IMR-90 (cell line): ENCODE data around the gene SFXN2. TPM values are rescaled to one million over a fixed set of nuclear protein-coding genes. Genes with fewer than 3 reads are reported as not detected.

Source experiments
- ATAC-seq: fragments of 200-7000 bp; cut with Tn5 transposase; 2 replicates; pipeline ENCODE4 v1.9.1; 2020; ENCODE audit warnings: low read depth, mild to moderate bottlenecking, moderate library complexity
- BruUV-seq: library from RNA; stranded (reverse); fragments of 400-500 nt; replicated peaks from 2 replicates; lab custom pipeline; 2021; lab: Mats Ljungman, UMichigan
- CTCF ChIA-PET: fragments of 300-600 bp; formaldehyde crosslinking; extraction: SDS; loops from one replicate; lab custom pipeline; 2021; ENCODE audit warnings: antibody characterized with exemption; lab: Yijun Ruan, JAX
- POLR2A ChIA-PET: fragments of 300-600 bp; sonication (Branson Sonifier 250); formaldehyde crosslinking; loops from one replicate; lab custom pipeline; 2022; ENCODE audit warnings: antibody characterized with exemption; ENCODE audit not compliant: unreplicated experiment; lab: Charles Lee
- DNase-seq: peaks from one replicate; pipeline ENCODE4 v3.0.0; 2013
- H2AFZ ChIP-seq: replicated peaks from 2 replicates; pipeline ENCODE3; 2013; ENCODE audit warnings: low read length, mild to moderate bottlenecking; ENCODE audit not compliant: poor library complexity
- H2AK5ac ChIP-seq: 2 replicates; pipeline ENCODE4 v1.6.1; 2013; ENCODE audit warnings: low read depth, low read length, inconsistent platforms
- H2AK9ac ChIP-seq: replicated peaks from 2 replicates; pipeline ENCODE3; 2013; ENCODE audit warnings: mild to moderate bottlenecking, low read depth, low read length, moderate library complexity; ENCODE audit not compliant: poor library complexity
- H2BK120ac ChIP-seq: 2 replicates; pipeline ENCODE4 v1.6.1; 2013; ENCODE audit warnings: low read depth, low read length, inconsistent platforms
- H2BK15ac ChIP-seq: 3 replicates; pipeline ENCODE4 v1.6.1; 2013; ENCODE audit warnings: low read depth, low read length, inconsistent platforms
- H2BK20ac ChIP-seq: 2 replicates; pipeline ENCODE4 v1.6.1; 2013; ENCODE audit warnings: low read depth, mild to moderate bottlenecking, inconsistent platforms, low read length, moderate library complexity
- H2BK5ac ChIP-seq: 2 replicates; pipeline ENCODE4 v1.6.1; 2013; ENCODE audit warnings: mild to moderate bottlenecking, low read depth, low read length, inconsistent platforms; ENCODE audit not compliant: poor library complexity, severe bottlenecking
- H3K14ac ChIP-seq: replicated peaks from 2 replicates; pipeline ENCODE4 v1.6.1; 2013; ENCODE audit warnings: low read depth, low read length, inconsistent platforms
- H3K18ac ChIP-seq: 2 replicates; pipeline ENCODE4 v1.6.1; 2013; ENCODE audit warnings: low read depth, low read length, control low read depth
- H3K23ac ChIP-seq: 2 replicates; pipeline ENCODE4 v1.6.1; 2013; ENCODE audit warnings: low read depth, low read length, inconsistent platforms
- H3K27ac ChIP-seq: 2 replicates; pipeline ENCODE4 v1.5.1; 2013; ENCODE audit warnings: mild to moderate bottlenecking, control low read depth, low read length; ENCODE audit not compliant: insufficient read depth
- H3K27me3 ChIP-seq: 2 replicates; pipeline ENCODE4 v1.6.1; 2013; ENCODE audit warnings: low read length; ENCODE audit not compliant: control insufficient read depth, insufficient read depth
- H3K36me3 ChIP-seq: 2 replicates; pipeline ENCODE4 v1.6.1; 2013; ENCODE audit warnings: low read length, mixed read lengths; ENCODE audit not compliant: control insufficient read depth, insufficient read depth
- H3K4ac ChIP-seq: 2 replicates; pipeline ENCODE4 v1.6.1; 2013; ENCODE audit warnings: low read depth, low read length, inconsistent platforms
- H3K4me1 ChIP-seq: 2 replicates; pipeline ENCODE4 v1.6.1; 2013; ENCODE audit warnings: low read length, mixed read lengths; ENCODE audit not compliant: control insufficient read depth, insufficient read depth
- H3K4me2 ChIP-seq: 2 replicates; pipeline ENCODE4 v1.6.1; 2013; ENCODE audit warnings: low read depth, mild to moderate bottlenecking, control low read depth, low read length, moderate library complexity
- H3K4me3 ChIP-seq: 2 replicates; pipeline ENCODE4 v1.5.1; 2013; ENCODE audit warnings: low read depth, mild to moderate bottlenecking, control low read depth, low read length, moderate library complexity; ENCODE audit not compliant: insufficient read depth
- H3K56ac ChIP-seq: 2 replicates; pipeline ENCODE4 v1.6.1; 2013; ENCODE audit warnings: low read length, inconsistent platforms; ENCODE audit not compliant: insufficient read depth; ENCODE audit errors: extremely low read depth
- H3K79me1 ChIP-seq, 2 experiments: 2 replicates each; pipeline ENCODE4 v1.6.1; 2013; ENCODE audit warnings: low read length in 2 of 2, inconsistent platforms in 1 of 2, low read depth in 1 of 2
- H3K9ac ChIP-seq: 2 replicates; pipeline ENCODE4 v1.6.1; 2013; ENCODE audit warnings: low read depth, low read length, control low read depth
- H3K9me1 ChIP-seq: 2 replicates; pipeline ENCODE4 v1.6.1; 2013; ENCODE audit warnings: low read length, inconsistent platforms; ENCODE audit not compliant: insufficient read depth
- H3K9me3 ChIP-seq: 2 replicates; pipeline ENCODE4 v1.6.1; 2013; ENCODE audit warnings: low read length; ENCODE audit not compliant: control insufficient read depth, insufficient read depth
- H4K20me1 ChIP-seq: 2 replicates; pipeline ENCODE4 v1.6.1; 2013; ENCODE audit warnings: low read length, inconsistent platforms; ENCODE audit not compliant: insufficient read depth
- H4K5ac ChIP-seq: 2 replicates; pipeline ENCODE4 v1.6.1; 2013; ENCODE audit warnings: mild to moderate bottlenecking, low read depth, low read length, control low read depth
- H4K8ac ChIP-seq, 2 experiments: 2 replicates each; pipeline ENCODE4 v1.6.1; 2013; ENCODE audit warnings: low read depth in 2 of 2, low read length in 2 of 2, control low read depth in 1 of 2, inconsistent platforms in 1 of 2
- H4K91ac ChIP-seq: 2 replicates; pipeline ENCODE4 v1.6.1; 2013; ENCODE audit warnings: low read depth, low read length, inconsistent platforms; ENCODE audit not compliant: insufficient read depth
- CEBPB ChIP-seq: IDR thresholded peaks from 2 replicates; pipeline ENCODE4 v1.6.1; 2012; ENCODE audit warnings: low read depth, low read length, improper control_type of control experiment
- CHD1 ChIP-seq: IDR thresholded peaks from 2 replicates; pipeline ENCODE4 v1.6.1; 2012; ENCODE audit warnings: low read depth, low read length, improper control_type of control experiment
- ELK1 ChIP-seq: fragments of 150-350 bp; IDR thresholded peaks from 2 replicates; pipeline ENCODE4 v1.6.1; 2016; ENCODE audit warnings: low read depth, mild to moderate bottlenecking, low read length, moderate library complexity, borderline replicate concordance
- MAZ ChIP-seq: IDR thresholded peaks from 2 replicates; pipeline ENCODE4 v1.6.1; 2012; ENCODE audit warnings: low read depth, mild to moderate bottlenecking, low read length, improper control_type of control experiment, moderate library complexity, borderline replicate concordance
- MXI1 ChIP-seq: IDR thresholded peaks from 2 replicates; pipeline ENCODE4 v1.6.1; 2012; ENCODE audit warnings: low read depth, mild to moderate bottlenecking, low read length, moderate library complexity, borderline replicate concordance
- POLR2A ChIP-seq: IDR thresholded peaks from 2 replicates; pipeline ENCODE4 v1.6.1; 2012; ENCODE audit warnings: mild to moderate bottlenecking, low read depth, low read length
- RFX5 ChIP-seq: IDR thresholded peaks from 2 replicates; pipeline ENCODE4 v1.8.0; 2012; ENCODE audit warnings: low read depth, mild to moderate bottlenecking, low read length, moderate library complexity
- SMC3 ChIP-seq: fragments of 150-350 bp; IDR thresholded peaks from 2 replicates; pipeline ENCODE4 v1.6.1; 2016; ENCODE audit warnings: low read depth, mild to moderate bottlenecking, antibody characterized with exemption, low read length, moderate library complexity
- WGBS, 2 experiments: methylation state at CpG; one replicate each; pipeline versions ENCODE4 v1.1.5 to v1.1.7; 2013; ENCODE audit warnings: missing lambda C conversion rate in 2 of 2; ENCODE audit not compliant: insufficient read length in 1 of 2; ENCODE audit errors: extremely low coverage in 2 of 2; 5-methylcytosine and 5-hydroxymethylcytosine counted together
- dilution Hi-C: fragments of 300-500 bp; cut with HindIII; formaldehyde crosslinking; loops from one replicate; pipeline ENCODE4 v1.14.3; 2018; ENCODE audit warnings: low sequenced_read_pairs; ENCODE audit not compliant: unreplicated experiment
- in situ Hi-C: fragments of 300-500 bp; cut with MboI; formaldehyde crosslinking; loops from 3 replicates; pipeline ENCODE4 v1.14.3; 2019; ENCODE audit warnings: low sequenced_read_pairs, inconsistent platforms, mixed read lengths
- intact Hi-C: fragments of 100-400 bp; cut with micrococcal nuclease; formaldehyde crosslinking; loops from 2 replicates; pipeline ENCODE4 v1.10.0; 2022
- polyA plus RNA-seq, 3 experiments: library from polyadenylated mRNA; depleted of rRNA; stranded (reverse); fragments of >200 nt; gene quantifications; 2 replicates each; pipeline ENCODE4 v1.2.3, GENCODE V29; 2012; ENCODE audit warnings: low replicate concordance in 1 of 3
- total RNA-seq: library from RNA; depleted of rRNA; stranded (reverse); fragments of >200 nt; gene quantifications from 2 replicates; pipeline ENCODE4 v1.2.3, GENCODE V29; 2012
- TF ChIP-seq, protein P1 (sequence below): conservative IDR thresholded peaks from 2 replicates; pipeline ENCODE4 v1.5.1; 2012; ENCODE audit warnings: mild to moderate bottlenecking, low read depth, low read length, improper control_type of control experiment

SFXN2 gene
- total and polyA plus RNA-seq, 2 of the 4 experiments (the other 2 are of a cell fraction), result 6.9 to 11.7 TPM

DNA sequence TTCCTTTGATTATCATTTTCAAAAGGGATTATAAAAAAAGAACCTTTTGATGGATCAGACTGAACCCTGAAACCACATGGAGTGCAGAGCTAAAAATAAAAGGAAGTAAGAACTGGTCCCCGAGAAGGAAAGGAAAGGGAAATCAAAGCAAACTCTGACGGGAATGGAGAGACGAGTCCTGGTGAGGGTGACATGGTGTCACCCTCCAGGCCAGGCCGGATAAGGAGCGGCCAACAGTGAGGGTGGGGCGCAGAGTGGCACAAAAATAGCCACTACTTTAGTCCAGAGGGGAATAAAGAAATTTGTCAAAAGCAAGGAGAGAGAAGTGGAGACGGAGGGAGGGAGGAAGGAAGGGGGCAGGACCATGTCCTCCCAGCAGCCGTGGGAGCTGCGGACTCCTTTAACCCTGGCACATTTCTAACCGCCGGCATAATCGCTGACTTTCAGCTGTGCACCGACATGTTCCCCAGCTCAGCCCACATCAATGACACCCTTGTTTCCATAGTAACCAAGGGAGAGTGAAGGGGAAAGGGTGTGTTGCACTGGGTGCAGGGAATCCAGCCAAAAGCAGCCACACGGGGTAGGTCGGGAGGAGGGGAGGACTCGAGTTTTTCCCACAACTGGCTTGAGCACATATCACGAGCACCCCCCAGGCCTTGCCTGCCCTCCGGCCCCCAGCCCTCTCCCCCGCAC is 40.5 kb upstream of the SFXN2 start:
- Histone ChIP-seq H3K9me3 (no peaks in the 10 kb centered on the region), H4K5ac (peak overlapping the region; percentile 76), H3K4ac (peak overlapping the region; percentile 96), H2BK15ac (peak overlapping the region; percentile 46; the same call in 1 of the 3 replicates), H3K79me1 (peaks cover 9 to 47% of the 10 kb centered on the region in 2 experiments; a peak in 3 of 4 replicates), H2AFZ (peak overlapping the region; percentile 88), H3K56ac (peak overlapping the region; percentile 36; the same call in 1 of the 2 replicates), H4K20me1 (no peaks in the 10 kb centered on the region), H2AK5ac (peak overlapping the region; percentile 88; the same call in 1 of the 2 replicates), H2BK20ac (peak overlapping the region; percentile 93), H2BK5ac (peak overlapping the region; percentile 97), H3K14ac (peak overlapping the region; percentile 93), H3K27ac (peak overlapping the region; percentile 89), H3K9me1 (peaks cover 22% of the 10 kb centered on the region), H4K91ac (peak overlapping the region; percentile 97), H2BK120ac (peak overlapping the region; percentile 97), H3K4me3 (peak overlapping the region; percentile 16), H3K4me1 (peaks cover 54% of the 10 kb centered on the region), H2AK9ac (peak overlapping the region; percentile 62), H3K4me2 (peak overlapping the region; percentile 81), H4K8ac (peak overlapping the region; percentile 78 to 93), H3K23ac (peak overlapping the region; percentile 29), H3K9ac (peak overlapping the region; percentile 85), H3K27me3 (no peaks in the 10 kb centered on the region), H3K18ac (peak overlapping the region; percentile 83), H3K36me3 (no peaks in the 10 kb centered on the region)
- dilution Hi-C loops (no loop called here), in situ Hi-C loops (no loop called here), intact Hi-C loops (no loop called here)
- ChIA-PET CTCF (no interaction called here), POLR2A (no interaction called here)
- TF ChIP-seq MXI1, result no peak
- TF ChIP-seq CEBPB, result no peak
- no peak for TF ChIP-seq POLR2A
- TF ChIP-seq, protein P1, sequence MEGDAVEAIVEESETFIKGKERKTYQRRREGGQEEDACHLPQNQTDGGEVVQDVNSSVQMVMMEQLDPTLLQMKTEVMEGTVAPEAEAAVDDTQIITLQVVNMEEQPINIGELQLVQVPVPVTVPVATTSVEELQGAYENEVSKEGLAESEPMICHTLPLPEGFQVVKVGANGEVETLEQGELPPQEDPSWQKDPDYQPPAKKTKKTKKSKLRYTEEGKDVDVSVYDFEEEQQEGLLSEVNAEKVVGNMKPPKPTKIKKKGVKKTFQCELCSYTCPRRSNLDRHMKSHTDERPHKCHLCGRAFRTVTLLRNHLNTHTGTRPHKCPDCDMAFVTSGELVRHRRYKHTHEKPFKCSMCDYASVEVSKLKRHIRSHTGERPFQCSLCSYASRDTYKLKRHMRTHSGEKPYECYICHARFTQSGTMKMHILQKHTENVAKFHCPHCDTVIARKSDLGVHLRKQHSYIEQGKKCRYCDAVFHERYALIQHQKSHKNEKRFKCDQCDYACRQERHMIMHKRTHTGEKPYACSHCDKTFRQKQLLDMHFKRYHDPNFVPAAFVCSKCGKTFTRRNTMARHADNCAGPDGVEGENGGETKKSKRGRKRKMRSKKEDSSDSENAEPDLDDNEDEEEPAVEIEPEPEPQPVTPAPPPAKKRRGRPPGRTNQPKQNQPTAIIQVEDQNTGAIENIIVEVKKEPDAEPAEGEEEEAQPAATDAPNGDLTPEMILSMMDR, result no peak
- TF ChIP-seq SMC3, result no peak
- no peak for TF ChIP-seq CHD1
- peak; percentile 16; the same call in 1 of the 2 replicates for TF ChIP-seq MAZ
- no peak for TF ChIP-seq ELK1
- TF ChIP-seq RFX5, result peak; percentile 83
- no TSS peak for BruUV-seq
- whole genome bisulfite sequencing, 2 experiments, result 7% methylated on average over 5 of the region's 19 CpGs; no CpG with 5 or more reads in 1 of the 2 experiments
- DNase-seq, result peak; percentile 75
- peak; percentile 15 for ATAC-seq
